T-helper 9 cell (primary cell): ENCODE measurements around the gene REEP1.
A peak's percentile ranks its signal among the peaks of the same experiment; 100 is the strongest.

Experiments
- DNase-seq: peaks from one replicate; pipeline ENCODE4 v3.0.0-alpha.2; 2020
- total RNA-seq, 2 donors: gene quantifications; one replicate each; lab custom pipeline; 2026; lab: John Stamatoyannopoulos, UW

REEP1 gene, protein sequence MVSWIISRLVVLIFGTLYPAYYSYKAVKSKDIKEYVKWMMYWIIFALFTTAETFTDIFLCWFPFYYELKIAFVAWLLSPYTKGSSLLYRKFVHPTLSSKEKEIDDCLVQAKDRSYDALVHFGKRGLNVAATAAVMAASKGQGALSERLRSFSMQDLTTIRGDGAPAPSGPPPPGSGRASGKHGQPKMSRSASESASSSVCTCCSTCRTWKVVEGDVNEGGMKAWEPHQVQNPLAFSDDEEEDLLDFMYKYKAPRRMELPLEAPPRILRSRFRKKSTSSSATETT
- 0 to 0.07 reads per million in 2 donors for total RNA-seq

DNA sequence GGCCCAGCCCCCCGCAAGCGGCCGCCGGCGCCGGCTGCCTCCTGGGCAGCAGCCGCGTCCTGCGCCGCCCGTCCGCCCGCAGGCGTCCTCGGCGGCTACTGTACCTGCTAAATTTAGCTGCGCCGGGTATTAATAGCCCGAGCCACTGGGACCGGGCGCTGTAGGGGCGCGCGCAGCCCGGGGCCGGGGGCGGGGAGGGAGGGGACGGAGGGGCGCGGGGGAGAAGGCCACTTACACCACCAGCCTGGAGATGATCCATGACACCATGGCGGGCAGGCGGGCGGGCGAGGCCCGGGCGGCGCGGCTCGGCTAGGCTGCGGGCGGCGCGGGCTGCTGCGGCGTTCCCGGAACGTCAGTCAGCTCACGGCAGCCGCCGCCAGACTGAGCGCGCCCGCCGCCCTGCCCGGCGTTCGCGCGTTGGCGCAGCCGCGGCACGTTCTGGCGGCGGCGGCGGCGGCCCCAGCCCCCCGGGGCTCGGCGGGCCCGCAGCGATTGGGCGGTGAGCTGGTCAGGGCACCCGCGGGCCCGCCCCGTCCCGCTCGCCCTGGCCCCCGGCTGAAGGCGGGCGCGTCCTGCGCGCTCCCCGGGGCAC is at the start of gene REEP1:
REEP1 (minus strand) TSS at position 383 of the 592 bp plus-strand sequence; CDS start at position 267, 116 bp downstream.
- DNase-seq: no peak

DNA sequence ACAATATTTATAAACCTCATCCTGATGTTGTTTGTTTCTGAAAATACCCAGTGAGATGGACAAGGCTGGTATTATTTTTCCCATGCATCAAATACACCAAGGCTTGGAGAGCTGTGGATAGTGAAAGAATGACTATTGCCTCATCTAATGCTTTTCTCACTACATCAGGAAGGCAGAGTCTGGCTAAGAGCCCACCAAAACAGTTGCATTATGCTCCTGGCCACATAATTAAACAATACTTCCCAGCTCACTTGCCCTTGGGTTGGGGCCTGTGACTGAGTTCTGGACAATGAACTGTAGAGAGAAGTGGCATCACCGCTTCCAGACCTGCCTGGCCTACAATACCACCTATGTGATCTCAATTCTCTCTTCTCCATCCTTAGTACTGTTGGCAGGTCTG is 46.4 kb upstream of the REEP1 start:
- no peak for DNase-seq

DNA sequence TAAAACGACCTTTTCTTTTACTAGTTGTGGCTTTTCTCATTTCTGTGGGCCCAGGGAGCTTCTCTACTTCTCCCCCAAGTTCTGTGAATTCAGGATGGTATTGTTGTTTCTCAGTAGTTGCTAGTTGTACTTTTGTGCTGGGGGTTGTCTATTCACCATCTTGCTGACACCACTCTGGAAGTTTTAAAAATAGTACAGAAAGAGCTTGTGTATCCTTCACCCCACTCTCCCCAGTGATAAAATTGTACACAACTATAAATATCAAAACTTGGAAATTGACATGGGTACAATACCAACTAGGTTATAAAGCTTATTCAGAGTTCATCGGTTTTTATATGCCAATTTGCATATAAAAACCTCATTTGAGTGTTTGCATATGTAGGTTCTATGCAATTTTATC is 45.3 kb upstream of the REEP1 start:
- DNase-seq: no peak

DNA sequence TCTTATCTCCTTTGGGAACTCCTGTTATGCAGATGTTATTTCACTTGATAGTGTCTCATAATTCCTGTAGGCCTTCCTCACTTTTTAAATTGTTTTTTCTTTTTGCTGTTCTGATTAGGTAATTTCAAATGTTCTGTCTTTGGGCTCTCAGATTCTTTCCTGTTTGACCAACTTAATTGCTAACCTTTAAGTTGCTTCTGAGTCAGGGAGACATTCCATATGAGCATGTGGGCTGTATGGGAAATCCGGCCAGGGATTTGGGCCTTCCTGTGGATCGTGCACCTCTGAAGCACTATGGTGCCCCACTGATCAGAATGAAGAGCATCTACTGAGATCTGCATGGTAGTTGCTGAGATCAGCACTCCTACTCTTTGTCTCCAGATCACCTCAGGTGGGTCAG is 44.7 kb upstream of the REEP1 start:
- no peak for DNase-seq

DNA sequence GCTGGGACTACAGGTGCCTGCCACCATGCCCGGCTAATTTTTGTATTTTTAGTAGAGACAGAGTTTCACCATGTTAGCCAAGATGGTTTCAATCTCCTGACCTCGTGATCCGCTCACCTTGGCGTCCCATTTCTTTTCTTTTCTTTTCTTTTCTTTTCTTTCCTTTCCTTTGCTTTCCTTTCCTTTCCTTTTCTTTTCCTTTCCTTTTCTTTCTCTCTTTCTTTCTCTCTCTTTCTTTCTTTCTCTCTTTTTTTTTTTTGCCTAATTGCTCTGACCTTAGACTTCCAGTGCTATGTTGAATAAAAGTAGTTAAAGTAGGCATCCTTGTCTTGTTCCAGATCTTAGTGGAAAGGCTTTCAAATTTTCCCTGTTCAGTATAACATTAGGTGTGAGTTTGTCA is 41.0 kb upstream of the REEP1 start:
- no peak for DNase-seq

DNA sequence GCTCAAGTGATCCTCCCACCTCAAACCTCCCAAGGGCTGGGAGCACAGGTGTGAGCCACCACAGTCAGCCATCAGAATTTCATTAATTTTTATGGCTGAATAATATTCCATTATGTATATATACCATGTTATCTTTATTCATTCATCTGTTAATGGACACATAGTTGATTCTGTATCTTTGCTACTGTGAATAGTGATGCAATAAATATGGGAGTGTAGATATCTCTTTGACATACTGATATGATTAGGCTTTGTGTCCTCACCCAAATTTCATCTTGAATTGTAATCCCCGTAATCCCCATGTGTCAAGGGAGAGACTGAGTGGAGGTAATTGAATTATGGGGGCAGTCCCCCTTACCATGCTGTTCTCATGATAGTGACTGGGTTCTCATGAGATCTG is 38.2 kb upstream of the REEP1 start:
- no peak for DNase-seq

DNA sequence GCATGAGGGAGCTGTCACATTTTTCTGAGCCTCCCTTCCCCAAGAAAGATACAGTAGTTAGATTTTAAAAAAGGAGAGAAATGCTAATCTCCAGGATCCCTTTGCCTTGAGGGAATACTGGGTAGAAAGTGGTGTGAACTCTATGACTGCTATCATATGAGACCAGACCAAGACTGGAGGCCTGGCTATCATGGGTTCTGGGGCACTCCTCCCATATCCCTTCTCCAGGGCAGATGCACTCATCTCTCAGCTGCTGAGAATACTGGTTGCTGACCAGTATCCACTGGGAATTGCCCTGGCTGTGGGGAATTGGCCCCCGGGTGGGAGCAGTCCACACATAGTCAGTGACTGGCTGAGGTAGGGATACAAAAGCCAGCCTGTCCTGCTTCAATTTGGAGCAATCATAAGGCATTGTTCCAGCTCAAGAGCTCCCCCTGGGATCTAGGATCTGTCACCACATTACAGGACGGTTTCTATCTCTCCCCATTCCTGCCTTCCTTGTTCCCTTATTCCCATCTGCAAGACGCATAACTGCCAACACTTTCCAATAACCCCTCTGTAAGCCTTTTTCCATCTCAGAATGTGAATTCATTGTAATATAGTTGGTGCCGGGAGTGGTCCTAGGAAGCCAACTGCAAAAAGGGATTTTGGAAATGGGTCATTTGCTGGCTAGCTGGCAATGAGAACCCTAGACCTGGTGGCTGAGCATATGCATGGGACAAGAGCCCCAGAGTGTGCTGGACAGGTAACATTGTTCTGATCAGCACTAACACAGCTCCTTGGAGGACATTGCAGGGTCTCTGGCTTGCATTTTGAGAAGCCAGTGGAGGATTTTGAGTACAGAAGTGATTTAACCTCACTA is 35.4 kb upstream of the REEP1 start:
- DNase-seq: no peak

DNA sequence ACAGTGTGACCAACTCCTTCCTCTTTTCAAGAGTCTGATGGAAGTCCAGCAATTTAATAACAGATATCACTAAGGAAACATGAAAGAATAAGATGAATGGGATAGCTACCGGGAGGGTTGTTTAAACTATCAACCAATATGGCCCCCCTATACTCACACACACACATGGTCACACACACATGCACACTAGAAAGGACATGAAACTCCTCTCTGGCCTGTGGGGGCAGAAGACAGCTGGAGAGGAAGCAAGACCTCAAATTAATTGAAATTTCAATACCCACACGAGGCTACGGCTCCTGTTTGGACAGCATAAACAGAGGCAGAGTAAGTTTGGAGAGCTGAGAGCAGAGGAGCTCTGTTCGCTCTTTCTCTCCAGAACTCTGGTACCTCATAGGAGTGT is 34.7 kb upstream of the REEP1 start:
- no peak for DNase-seq

DNA sequence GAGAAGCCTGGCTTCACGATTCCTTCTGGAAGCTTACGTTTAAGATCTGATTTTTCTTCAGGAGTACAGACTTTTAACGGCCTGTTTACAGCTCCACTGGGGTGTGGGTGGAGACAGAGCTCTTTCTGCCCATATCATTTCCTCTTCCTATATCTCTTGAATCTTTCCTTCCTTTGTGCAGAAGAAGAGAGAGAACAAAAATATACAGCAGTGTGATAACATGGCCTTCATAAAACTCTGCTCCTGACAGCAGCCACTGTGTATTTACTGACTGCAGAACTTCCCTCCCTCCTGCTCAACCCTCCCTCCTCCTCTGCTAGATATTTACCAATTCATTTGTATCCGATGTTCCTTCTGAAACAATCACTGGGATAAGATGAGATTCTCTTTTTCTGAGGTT is 34.1 kb upstream of the REEP1 start:
- no peak for DNase-seq

DNA sequence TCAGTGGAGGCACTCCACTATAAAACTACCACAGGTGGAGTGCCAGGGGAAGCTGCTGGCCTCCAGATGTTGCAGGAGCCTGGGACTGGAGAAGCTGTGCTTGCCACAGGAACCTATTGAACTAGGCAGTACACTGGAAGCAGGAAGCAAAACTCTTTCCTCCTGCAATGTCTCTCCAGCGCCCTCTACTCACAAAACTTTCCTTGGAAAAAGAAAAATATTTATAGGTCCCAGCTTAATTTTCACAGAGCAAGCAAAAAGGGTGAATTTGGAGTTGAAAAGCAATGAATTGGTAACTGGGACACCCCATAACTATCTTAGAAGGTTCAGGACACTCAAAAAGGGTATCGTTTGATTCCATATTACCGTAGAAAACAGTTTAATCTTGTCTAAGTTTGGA is 33.2 kb upstream of the REEP1 start:
- DNase-seq: no peak

DNA sequence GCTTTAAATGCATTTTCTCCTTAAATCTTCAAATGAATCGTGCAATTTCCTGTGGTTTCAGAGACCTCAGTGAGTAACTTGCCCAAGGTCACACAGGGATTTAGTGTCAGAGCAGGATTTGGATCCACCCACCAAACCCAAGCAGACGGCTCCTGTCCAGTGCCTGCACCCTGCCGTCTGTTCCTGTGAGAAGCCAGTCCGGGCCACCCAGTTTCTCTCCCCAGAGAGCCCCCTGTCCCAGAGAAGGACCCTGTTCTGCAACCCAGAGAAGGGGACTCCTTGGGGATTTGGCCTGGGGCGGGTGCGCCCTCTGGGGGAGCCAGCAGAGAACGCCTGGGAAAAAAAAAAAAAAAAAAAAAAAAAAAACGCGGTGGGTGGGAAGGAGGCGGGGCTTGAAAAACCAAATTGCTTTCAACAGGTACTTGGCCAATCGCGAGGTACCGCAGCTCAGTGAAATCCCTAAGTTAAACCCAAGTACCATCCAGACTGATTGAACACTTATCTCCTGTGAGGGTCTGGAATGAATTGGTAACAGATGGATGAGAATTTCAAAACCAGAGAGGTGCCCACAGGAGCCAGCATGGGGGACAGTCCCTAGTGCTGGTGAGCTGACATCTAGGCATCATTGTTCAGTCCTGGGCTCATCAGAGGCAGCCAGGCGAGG is 30.9 kb upstream of the REEP1 start:
- peak; percentile 6 for DNase-seq

DNA sequence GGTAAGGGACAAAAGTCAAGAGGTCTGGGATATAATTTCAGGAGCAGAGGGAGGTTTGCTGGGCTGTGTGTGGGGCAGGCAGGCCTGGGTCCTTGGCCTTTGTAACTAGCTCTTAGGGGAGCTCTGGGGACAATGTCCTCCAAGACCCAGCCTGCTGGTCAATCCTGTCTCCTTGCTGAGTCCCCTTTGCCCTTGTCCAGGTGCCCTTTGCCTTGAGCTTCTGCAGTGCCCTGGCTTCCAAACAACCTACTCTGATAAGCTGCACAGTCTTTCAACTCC is 30.0 kb upstream of the REEP1 start:
- DNase-seq: no peak

DNA sequence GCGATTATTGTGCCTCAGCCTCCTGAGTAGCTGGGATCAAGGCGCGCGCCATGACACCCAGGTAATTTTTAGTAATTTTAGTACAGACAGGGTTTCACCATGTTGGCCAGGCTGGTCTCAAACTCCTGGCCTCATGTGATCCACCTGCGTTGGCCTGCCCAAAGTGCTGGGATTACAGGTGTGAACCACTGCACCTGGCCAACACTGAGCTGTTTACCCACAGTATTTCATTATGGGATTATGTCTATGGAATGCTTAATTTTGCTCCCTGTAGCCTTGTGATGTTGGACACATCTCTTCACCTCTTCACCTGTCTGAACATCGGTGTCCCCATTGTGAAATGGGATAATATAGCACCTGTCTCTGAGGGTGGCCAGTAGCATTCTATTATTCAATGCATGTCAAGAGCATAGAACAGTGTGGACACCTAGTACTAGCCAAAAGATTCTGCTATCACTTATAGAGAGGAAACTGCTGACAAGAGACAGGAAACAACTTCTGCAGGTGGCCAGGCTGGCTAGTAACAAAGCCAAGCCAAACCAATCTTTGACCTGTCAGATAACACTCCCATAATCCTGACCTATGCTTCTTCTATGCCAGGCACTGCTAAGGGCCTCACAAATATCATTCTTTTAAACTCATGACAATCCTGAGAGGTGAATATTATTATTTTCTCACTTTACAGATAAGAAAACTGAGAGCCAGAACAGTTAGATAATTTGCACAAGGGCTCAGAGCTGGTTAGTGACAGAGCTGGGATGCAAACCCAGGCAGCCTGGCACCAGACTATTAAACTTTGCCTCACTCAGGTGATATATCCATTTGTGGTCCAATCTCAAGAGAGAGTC is 29.4 kb upstream of the REEP1 start:
- no peak for DNase-seq

DNA sequence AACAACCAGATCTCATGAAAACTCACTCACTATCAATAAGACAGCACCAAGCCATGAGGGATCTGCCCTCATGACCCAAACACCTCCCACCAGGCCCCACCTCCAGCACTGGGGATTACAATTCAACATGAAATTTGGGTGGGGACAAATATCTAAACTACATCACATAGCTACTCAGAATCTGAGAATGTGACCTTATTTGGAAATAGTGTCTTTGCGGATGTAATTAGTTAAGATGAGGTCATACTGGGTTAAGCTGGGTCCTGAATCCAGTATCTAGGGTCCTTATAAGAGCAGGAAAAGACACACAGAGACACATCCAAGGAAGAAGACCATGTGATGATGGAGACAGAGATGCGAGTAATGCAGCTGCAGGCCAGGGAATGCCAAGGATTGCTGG is 27.5 kb upstream of the REEP1 start:
- no peak for DNase-seq

DNA sequence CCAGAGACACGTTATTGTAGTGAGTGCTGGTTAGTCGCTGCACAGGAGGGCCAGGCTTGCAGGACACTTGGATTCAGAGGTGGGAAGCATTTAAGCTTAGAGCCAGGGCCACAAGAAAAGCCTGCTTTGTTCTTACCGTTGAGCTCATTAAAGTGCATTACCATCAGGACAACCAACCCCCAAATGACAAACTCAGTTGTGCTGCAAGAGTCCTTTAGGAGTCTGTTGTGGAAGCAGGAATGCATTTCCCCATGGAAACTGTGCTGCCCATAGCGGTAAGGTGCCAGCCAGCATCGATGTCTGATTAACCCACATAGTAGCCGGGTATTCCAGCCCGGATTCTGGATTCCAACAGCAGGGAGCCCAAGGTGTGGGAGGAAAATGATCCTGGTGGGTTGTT is 23.4 kb upstream of the REEP1 start:
- DNase-seq: no peak

DNA sequence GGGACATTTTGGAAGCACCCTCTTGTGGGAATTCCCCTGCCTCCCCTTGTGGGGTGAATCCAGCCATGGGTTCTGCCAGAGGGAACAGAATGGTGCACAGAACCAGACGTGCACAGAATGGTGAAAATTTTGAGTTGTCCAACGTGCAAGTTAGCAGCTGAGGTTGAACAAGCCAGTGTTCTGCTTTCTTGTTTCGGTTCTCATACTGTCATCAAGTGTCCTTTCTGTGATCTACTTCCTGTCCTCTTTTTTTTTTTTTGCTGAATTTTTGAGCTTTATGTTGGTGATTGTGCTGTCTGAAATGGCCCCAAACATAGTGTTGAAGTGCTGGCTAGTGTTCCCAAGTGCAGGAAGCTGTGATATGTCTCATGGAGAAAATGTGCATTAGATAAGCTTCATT is 21.5 kb upstream of the REEP1 start:
- DNase-seq: no peak

DNA sequence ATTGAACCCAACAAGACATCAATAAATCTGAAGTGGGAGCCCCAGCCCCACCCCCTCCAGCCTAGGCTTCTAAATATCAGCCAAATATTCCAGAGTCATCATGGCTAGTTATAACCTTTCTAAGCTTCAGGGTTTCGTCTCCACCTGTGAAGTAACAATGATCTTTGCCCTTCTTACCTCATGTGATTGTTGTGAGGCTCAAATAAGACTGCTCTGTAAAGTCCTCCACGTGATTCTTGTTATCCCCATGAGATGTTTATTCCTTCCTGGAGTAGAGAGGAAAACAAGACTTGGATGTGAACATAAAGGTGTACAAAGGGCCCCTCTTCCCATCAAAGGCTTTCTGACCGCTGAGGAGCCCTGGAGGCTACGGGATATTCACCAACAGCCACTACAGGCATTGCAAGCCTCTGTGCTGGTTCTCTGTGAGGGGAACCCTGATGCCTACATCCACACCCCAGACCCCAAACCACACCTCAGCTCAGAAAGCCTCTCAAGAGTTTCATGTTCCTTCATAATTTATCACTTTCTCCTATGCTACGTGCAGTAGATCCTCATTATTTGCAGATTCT is 20.1 kb upstream of the REEP1 start:
- DNase-seq: no peak

DNA sequence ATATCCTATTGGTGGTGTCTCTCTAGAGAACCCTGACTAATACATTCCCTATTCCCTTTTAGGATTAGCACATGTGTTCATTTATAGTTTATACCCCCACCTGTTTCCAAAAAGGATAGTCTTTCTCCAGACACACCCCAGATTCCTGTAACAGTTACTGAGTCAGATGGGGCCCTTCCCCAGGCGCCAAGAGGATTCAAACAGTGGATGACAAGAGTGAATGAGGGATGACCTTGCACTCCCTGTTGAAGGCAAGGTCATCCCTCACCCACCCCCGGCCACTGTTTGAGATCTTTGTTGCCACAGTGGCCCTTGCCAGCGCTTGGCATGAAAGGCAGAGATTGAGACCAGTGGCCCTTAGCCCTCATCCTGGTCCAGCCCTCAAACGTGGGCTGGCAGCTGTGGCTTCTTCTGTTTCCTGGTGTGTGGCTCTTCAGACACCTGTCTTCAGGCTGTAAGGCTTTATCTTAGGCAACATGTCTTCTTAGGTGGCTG is 15.3 kb upstream of the REEP1 start:
- DNase-seq: no peak

DNA sequence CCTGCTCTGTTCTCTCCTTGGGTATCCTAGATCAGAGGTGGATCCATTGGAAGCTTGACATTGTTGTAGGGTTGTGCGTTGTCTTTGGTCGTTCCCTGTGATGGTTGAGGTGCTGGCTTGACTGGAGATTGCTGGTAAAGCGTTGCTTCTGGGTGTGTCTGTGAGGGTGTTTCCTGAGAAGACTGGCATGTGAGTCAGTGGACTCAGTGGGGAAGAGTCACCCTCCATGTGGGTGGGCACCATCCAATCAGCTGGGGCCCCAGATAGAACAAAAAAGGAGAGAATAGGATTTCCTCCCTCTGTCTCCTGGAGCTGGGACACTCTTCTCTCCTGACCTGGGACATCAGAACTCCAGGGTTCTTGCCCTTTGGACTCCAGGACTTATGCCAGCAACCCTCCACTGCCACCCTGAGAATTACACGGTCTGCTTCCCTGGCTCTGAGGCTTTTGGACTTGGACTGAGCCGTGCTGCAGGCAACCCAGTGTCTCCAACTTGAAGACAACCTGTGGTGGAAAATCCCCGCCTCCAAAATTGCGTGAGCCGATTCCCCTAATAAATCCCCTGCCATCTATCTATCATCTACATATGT is 14.8 kb upstream of the REEP1 start:
- no peak for DNase-seq

DNA sequence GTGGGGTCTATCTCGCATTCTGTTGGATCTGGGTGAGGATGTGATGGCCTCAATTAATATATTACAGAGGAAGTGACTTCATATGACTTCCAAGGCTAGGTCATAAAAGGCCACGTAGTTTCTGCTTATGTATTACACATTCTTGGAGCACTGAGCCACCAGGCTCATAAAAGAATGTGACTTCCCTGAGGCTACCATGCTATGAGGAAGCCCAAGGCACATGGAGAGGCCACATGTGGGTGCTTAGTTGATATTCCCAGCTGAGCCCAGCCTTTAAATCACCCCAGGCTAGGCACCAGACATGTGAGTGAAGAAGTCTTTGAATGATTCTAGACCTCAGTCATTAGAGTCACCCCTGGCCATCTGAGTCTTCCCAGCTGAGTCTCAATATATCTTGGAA is 13.3 kb upstream of the REEP1 start:
- DNase-seq: no peak

DNA sequence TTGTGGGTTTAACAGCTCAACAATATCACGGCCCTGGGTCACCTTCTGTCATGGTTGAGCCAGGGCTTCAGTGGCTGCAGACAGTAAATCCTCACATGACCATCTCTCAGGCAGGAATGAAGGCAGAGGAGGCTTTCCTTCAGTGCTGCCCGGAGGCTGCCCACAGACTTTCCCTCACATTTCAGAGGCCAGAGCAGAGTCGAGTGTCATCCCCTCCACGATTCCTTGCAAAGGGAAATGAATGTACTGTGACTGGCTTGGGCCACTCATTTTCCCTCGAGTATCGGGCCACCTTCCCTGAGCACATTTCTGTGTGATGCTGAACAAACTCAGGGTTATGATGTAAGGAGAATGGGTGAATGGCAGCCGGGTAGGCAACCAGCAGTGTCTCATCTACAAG is 10.0 kb upstream of the REEP1 start:
- no peak for DNase-seq
